Body of pancreas (tissue), 4 donors: ENCODE results near the gene GPR137. TPM values are rescaled to one million over a fixed set of nuclear protein-coding genes. Genes with fewer than 3 reads are reported as not detected.

Source experiments
- ATAC-seq: fragments of 150-250 bp; one replicate; pipeline ENCODE4 v1.9.1; 2016
- DNase-seq, 4 donors: peaks; one replicate each; pipeline ENCODE4 v3.0.0-alpha.2; 2019
- H3K27ac ChIP-seq, 4 donors: fragments of 200-600 bp; sonication (generic); 1 replicate in 3 of 4; 2 replicates in 1 of 4; pipeline versions ENCODE4 v1.5.1 to v1.6.1; 2016 to 2019; ENCODE audit warnings: mild to moderate bottlenecking in 1 of 4, mixed read lengths in 1 of 4, moderate library complexity in 1 of 4
- H3K27me3 ChIP-seq, 2 donors: fragments of 200-600 bp; sonication (generic); one replicate each; pipeline ENCODE4 v1.6.0; 2016; ENCODE audit warnings: mild to moderate bottlenecking in 1 of 2
- H3K36me3 ChIP-seq, 2 donors: fragments of 200-600 bp; sonication (generic); replicated peaks in 1 of 2; 2 replicates each; pipeline ENCODE4 v1.5.1; 2016; ENCODE audit warnings: low read depth in 2 of 2; ENCODE audit not compliant: insufficient read depth in 1 of 2
- H3K4me1 ChIP-seq: fragments of 200-600 bp; sonication (generic); one replicate; pipeline ENCODE4 v1.6.0; 2016
- H3K4me3 ChIP-seq, 2 donors: fragments of 200-600 bp; sonication (generic); 1 replicate in 1 of 2; 2 replicates in 1 of 2; pipeline ENCODE4 v1.5.1; 2016 to 2019
- H3K9me3 ChIP-seq, 3 donors: fragments of 200-600 bp; sonication (generic); 1 replicate in 2 of 3; 2 replicates in 1 of 3; pipeline ENCODE4 v1.5.1; 2016
- POLR2A ChIP-seq, 3 donors: fragments of 450-650 bp; IDR thresholded peaks; one replicate each; pipeline ENCODE4 v1.6.1; 2016; ENCODE audit warnings: antibody characterized with exemption in 3 of 3, mild to moderate bottlenecking in 2 of 3
- WGBS, 2 donors: methylation state at CpG; one replicate each; pipeline ENCODE4 v1.1.5; 2017; 5-methylcytosine and 5-hydroxymethylcytosine counted together
- intact Hi-C: fragments of 100-400 bp; cut with DNase I; formaldehyde crosslinking; loops from one replicate; pipeline ENCODE4 v1.15.1; 2023
- total RNA-seq, 2 donors: library from RNA; depleted of rRNA; stranded (reverse); fragments of >200 nt; gene quantifications; one replicate each; pipeline ENCODE4 v1.1.0, GENCODE V29; 2016
- TF ChIP-seq, protein P1 (sequence below), 7 experiments: fragments of 450-650 bp in 4 of 7; fragments of 200-600 bp in 3 of 7; sonication (generic) in 3 of 7; IDR thresholded peaks; one replicate each; pipeline ENCODE4 v1.5.1; 2016 to 2019; ENCODE audit warnings: antibody characterized with exemption in 7 of 7

The GPR137 gene
- total RNA-seq, 2 donors from 2014 or later = 4.4 to 19.4 TPM

DNA sequence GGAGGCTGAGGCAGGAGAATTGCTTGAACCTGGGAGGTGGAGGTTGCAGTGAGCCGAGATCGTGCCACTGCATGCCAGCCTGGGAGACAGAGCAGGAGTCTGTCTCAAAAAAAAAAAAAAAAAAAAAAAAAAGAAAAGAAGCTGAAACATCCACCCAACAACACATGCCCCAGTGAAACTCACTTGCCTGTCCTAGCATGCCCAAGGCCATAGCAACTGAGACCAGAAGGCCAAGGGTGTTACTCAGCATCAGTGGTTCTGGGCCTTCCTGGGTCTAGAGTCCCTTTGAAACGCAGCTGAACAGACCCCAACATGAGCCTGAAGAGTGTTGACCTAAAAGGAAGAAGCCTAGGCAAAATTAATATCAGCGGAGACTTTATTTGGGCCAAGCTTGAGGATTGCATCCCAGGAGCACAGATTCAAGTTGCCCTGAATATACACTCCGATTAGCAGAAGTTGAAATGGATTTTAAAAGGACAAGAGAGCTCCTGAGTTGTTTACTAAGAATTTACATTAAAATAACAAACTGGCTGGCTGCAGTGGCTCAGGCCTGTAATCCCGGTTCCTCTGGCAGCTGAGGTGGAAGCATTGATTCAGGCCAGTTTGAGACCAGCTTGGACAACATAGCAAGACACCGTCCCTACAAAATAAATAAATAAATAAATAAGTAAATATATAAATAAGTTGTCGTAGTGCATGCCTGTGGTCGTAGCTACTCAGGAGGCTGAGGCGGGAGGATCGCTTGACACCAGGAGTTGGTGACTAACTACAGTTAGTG is 39.2 kb downstream of the GPR137 start:
- Histone ChIP-seq H3K4me3 (no peak overlapping the region), H3K36me3 (peaks cover 0 to 2% of the 10 kb centered on the region in 2 donors), H3K4me1 (peaks cover 34% of the 10 kb centered on the region), H3K27me3 (no peaks in the 10 kb centered on the region), H3K27ac (no peak overlapping the region), H3K9me3 (no peaks in the 10 kb centered on the region)
- intact Hi-C loops = no loop called here
- TF ChIP-seq, protein P1, sequence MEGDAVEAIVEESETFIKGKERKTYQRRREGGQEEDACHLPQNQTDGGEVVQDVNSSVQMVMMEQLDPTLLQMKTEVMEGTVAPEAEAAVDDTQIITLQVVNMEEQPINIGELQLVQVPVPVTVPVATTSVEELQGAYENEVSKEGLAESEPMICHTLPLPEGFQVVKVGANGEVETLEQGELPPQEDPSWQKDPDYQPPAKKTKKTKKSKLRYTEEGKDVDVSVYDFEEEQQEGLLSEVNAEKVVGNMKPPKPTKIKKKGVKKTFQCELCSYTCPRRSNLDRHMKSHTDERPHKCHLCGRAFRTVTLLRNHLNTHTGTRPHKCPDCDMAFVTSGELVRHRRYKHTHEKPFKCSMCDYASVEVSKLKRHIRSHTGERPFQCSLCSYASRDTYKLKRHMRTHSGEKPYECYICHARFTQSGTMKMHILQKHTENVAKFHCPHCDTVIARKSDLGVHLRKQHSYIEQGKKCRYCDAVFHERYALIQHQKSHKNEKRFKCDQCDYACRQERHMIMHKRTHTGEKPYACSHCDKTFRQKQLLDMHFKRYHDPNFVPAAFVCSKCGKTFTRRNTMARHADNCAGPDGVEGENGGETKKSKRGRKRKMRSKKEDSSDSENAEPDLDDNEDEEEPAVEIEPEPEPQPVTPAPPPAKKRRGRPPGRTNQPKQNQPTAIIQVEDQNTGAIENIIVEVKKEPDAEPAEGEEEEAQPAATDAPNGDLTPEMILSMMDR (IDR thresholded peaks at IDR 0.05) = no peak
- TF ChIP-seq POLR2A (IDR thresholded peaks at IDR 0.05) = no peak
- DNase-seq (no peak), ATAC-seq (no peak)
- 85 to 92% methylated on average over 11 of the region's 11 CpGs for WGBS, 2 donors

DNA sequence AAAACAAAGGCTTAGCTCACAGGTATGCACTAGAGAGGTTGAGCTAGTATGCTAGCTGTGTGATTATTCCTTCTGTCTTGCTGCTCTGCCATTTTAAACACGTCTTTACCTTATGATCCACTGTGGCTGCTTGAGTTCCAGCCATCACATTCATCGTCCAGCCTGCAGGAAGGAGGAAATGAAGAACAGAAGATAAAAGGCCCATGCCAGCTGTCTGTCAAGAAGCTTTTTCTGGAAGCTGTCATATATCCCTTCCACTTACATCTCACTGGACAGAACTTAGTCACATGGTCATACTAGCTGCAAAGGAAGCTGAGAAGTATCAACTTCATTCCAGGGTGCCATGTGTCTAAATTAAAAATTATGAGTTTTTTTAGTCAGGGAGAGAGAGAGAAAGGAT is 41.7 kb downstream of the GPR137 start:
- Histone ChIP-seq H3K9me3 (no peaks in the 10 kb centered on the region), H3K36me3 (peaks cover 0 to 2% of the 10 kb centered on the region in 2 donors), H3K4me3 (no peak overlapping the region), H3K4me1 (peaks cover 26% of the 10 kb centered on the region), H3K27me3 (no peaks in the 10 kb centered on the region), H3K27ac (no peak overlapping the region)
- TF ChIP-seq POLR2A (IDR thresholded peaks at IDR 0.05) = no peak
- TF ChIP-seq, protein P1 (IDR thresholded peaks at IDR 0.05) = no peak
- DNase-seq (no peak), ATAC-seq (no peak)
- intact Hi-C loops = no loop called here
- WGBS, 2 donors = 90 to 97% methylated on average over 2 of the region's 2 CpGs

DNA sequence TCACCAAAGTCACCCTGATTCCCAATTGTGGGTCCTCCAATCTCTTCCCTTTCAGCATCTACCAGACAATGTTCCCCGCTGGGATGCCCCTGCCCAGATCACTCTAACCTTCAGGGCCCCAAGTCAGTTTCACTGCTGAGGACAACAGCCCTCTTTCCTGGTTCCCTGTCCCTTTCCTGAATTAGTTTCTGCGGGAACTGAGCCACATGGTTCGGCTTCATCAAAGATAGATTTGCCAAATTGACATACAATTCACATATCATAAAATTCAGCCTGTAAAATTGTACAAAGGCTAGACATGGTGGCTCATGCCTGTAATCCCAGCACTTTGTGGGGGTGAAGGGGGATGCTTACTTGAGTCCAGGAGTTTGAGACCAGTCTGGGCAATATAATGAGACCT is 42.3 kb downstream of the GPR137 start:
- Histone ChIP-seq H3K27ac (no peak overlapping the region), H3K4me1 (peaks cover 29% of the 10 kb centered on the region), H3K4me3 (no peak overlapping the region), H3K9me3 (no peaks in the 10 kb centered on the region), H3K27me3 (no peaks in the 10 kb centered on the region), H3K36me3 (no peaks in the 10 kb centered on the region)
- DNase-seq (no peak), ATAC-seq (no peak)
- intact Hi-C loops = no loop called here
- TF ChIP-seq, protein P1 (IDR thresholded peaks at IDR 0.05) = no peak
- TF ChIP-seq POLR2A (IDR thresholded peaks at IDR 0.05) = no peak
- 53 to 66% methylated on average over 3 of the region's 3 CpGs for WGBS, 2 donors

GRCh38 chr11:64330888-64331287 is 45.2 kb downstream of the GPR137 start:
- 77 to 82% methylated on average over 11 of the region's 11 CpGs for WGBS, 2 donors
- H3K27ac ChIP-seq = no peak overlapping the region
- TF ChIP-seq, protein P1 (IDR thresholded peaks at IDR 0.05) = no peak
- no peak for TF ChIP-seq POLR2A (IDR thresholded peaks at IDR 0.05)

More at GRCh38 chr11:64330888-64331287, 45.2 kb downstream of the GPR137 start:
- Histone ChIP-seq H3K36me3 (no peaks in the 10 kb centered on the region), H3K4me1 (peaks cover 29% of the 10 kb centered on the region), H3K9me3 (no peaks in the 10 kb centered on the region), H3K4me3 (no peak overlapping the region), H3K27me3 (no peaks in the 10 kb centered on the region)
- ATAC-seq = no peak
- no peak for DNase-seq
- intact Hi-C loops = no loop called here
